GM12878 (cell line): ENCODE measurements around the gene CYB5R3. TPM values are rescaled to one million over a fixed set of nuclear protein-coding genes. Genes with fewer than 3 reads are reported as not detected.

Source experiments
- ATAC-seq: fragments of 200-7000 bp; cut with Tn5 transposase; 3 replicates; pipeline ENCODE4 v1.9.1; 2020; ENCODE audit warnings: mild to moderate bottlenecking, moderate library complexity
- BruUV-seq: library from RNA; stranded (reverse); fragments of 400-500 nt; replicated peaks from 2 replicates; lab custom pipeline; 2021; lab: Mats Ljungman, UMichigan
- CTCF ChIA-PET: fragments of 300-600 bp; sonication (Branson Sonifier 250); formaldehyde crosslinking; extraction: SDS; loops from one replicate; lab custom pipeline; 2021; ENCODE audit warnings: inconsistent platforms; lab: Yijun Ruan, JAX
- POLR2A ChIA-PET: fragments of 350-600 bp; formaldehyde crosslinking; extraction: SDS; loops from one replicate; lab custom pipeline; 2021; ENCODE audit warnings: inconsistent platforms; lab: Charles Lee
- RAD21 ChIA-PET: fragments of 300-600 bp; sonication (Branson Sonifier 250); formaldehyde crosslinking; loops from one replicate; lab custom pipeline; 2023; ENCODE audit warnings: antibody characterized with exemption; ENCODE audit not compliant: unreplicated experiment; lab: Charles Lee
- SMC1A ChIA-PET: fragments of 300-600 bp; sonication (Branson Sonifier 250); formaldehyde crosslinking; loops from one replicate; lab custom pipeline; 2023; ENCODE audit not compliant: unreplicated experiment, uncharacterized antibody; lab: Charles Lee
- DNase-seq: peaks from one replicate; pipeline ENCODE4 v3.0.0-alpha.2; 2011; ENCODE audit warnings: low read depth, low spot score
- FAIRE-seq: peaks from 3 replicates; lab custom pipeline; 2011; peaks lifted over from hg19 to GRCh38; lab: Jason Lieb, UNC
- H2AFZ ChIP-seq: 2 replicates; pipeline ENCODE4 v1.6.0; 2011; ENCODE audit warnings: low read depth, low read length, control low read depth; ENCODE audit not compliant: control insufficient read depth
- H3K27ac ChIP-seq: 2 replicates; pipeline ENCODE4 v1.5.1; 2011; ENCODE audit warnings: control low read depth; ENCODE audit not compliant: control insufficient read depth, insufficient read depth
- H3K27me3 ChIP-seq, 2 experiments: replicated peaks in 1 of 2; 2 replicates each; pipeline versions ENCODE4 v1.6.0 to v1.6.1; 2011; ENCODE audit warnings: low read length in 1 of 2; ENCODE audit not compliant: control insufficient read depth in 2 of 2, insufficient read depth in 2 of 2
- H3K36me3 ChIP-seq, 2 experiments: 2 replicates each; pipeline ENCODE4 v1.5.1; 2011; ENCODE audit warnings: low read length in 1 of 2; ENCODE audit not compliant: control insufficient read depth in 2 of 2, insufficient read depth in 2 of 2
- H3K4me1 ChIP-seq: 2 replicates; pipeline ENCODE4 v1.6.1; 2011; ENCODE audit warnings: mild to moderate bottlenecking, low read length, moderate library complexity, mixed read lengths; ENCODE audit not compliant: control insufficient read depth, insufficient read depth
- H3K4me2 ChIP-seq: 2 replicates; pipeline ENCODE4 v1.6.0; 2011; ENCODE audit warnings: control low read depth; ENCODE audit not compliant: control insufficient read depth, insufficient read depth
- H3K4me3 ChIP-seq: fragments of 200-600 bp; sonication (generic); 2 replicates; pipeline ENCODE4 v1.5.1; 2016
- H3K79me2 ChIP-seq: 2 replicates; pipeline ENCODE4 v1.6.0; 2011; ENCODE audit warnings: low read length; ENCODE audit not compliant: control insufficient read depth, insufficient read depth
- H3K9ac ChIP-seq: 2 replicates; pipeline ENCODE4 v1.8.0; 2011; ENCODE audit warnings: low read length, control low read depth, mixed read lengths; ENCODE audit not compliant: control insufficient read depth, insufficient read depth
- H3K9me3 ChIP-seq: replicated peaks from 3 replicates; pipeline ENCODE4 v1.5.1; 2011; ENCODE audit warnings: mild to moderate bottlenecking, low read length; ENCODE audit not compliant: control insufficient read depth, insufficient read depth
- H4K20me1 ChIP-seq: 2 replicates; pipeline ENCODE4 v1.6.0; 2011; ENCODE audit not compliant: control insufficient read depth, insufficient read depth
- BCL11A ChIP-seq: IDR thresholded peaks from 2 replicates; pipeline ENCODE4 v1.6.1; 2011; ENCODE audit warnings: low read depth, low read length
- BHLHE40 ChIP-seq, 2 experiments: fragments of 450-650 bp in 1 of 2; IDR thresholded peaks; 2 replicates each; pipeline ENCODE4 v1.6.1; 2011 to 2017; ENCODE audit warnings: low read depth in 2 of 2, borderline replicate concordance in 1 of 2, improper control_type of control experiment in 1 of 2, low read length in 1 of 2, mild to moderate bottlenecking in 1 of 2
- MYB ChIP-seq: fragments of 150-350 bp; IDR thresholded peaks from 2 replicates; pipeline ENCODE4 v1.6.1; 2014; ENCODE audit warnings: mild to moderate bottlenecking, low read depth, low read length, borderline replicate concordance
- RELA ChIP-seq: fragments of 450-650 bp; IDR thresholded peaks from 2 replicates; pipeline ENCODE4 v1.8.0; 2014; ENCODE audit warnings: borderline replicate concordance; ENCODE audit not compliant: partially characterized antibody
- SREBF1 ChIP-seq: IDR thresholded peaks from 2 replicates; pipeline ENCODE4 v1.6.1; 2012; ENCODE audit warnings: mild to moderate bottlenecking, low read length
- SRF ChIP-seq, 2 experiments: IDR thresholded peaks; 2 replicates each; pipeline ENCODE4 v1.6.1; 2011; ENCODE audit warnings: low read depth in 2 of 2, low read length in 2 of 2, mild to moderate bottlenecking in 1 of 2, moderate library complexity in 1 of 2
- ZBED1 ChIP-seq: IDR thresholded peaks from 2 replicates; pipeline ENCODE4 v1.6.1; 2016; ENCODE audit warnings: borderline replicate concordance
- WGBS: methylation state at CpG from one replicate; pipeline ENCODE4 v1.1.6; 2016; ENCODE audit warnings: low lambda C conversion rate; ENCODE audit not compliant: insufficient replicate concordance, insufficient coverage; ENCODE audit errors: missing lambda C conversion rate; 5-methylcytosine and 5-hydroxymethylcytosine counted together
- in situ Hi-C: fragments of 300-500 bp; cut with MboI; formaldehyde crosslinking; loops from 9 replicates; pipeline ENCODE4 v1.14.3; 2018; ENCODE audit warnings: mixed read lengths
- intact Hi-C: fragments of 100-400 bp; cut with micrococcal nuclease; formaldehyde crosslinking; loops from one replicate; pipeline ENCODE4 v1.14.2; 2022; ENCODE audit not compliant: unreplicated experiment
- polyA plus RNA-seq, 11 experiments: library from polyadenylated mRNA; depleted of rRNA in 4 of 11; unstranded in 6 of 11; stranded (reverse) in 5 of 11; fragments of >200 nt; fragmentation: Nextera tagmentation in 4 of 11; fragmentation: Illumina TruSeq in 1 of 11; extraction: Ambion mirVana in 4 of 11; extraction: Trizol in 1 of 11; gene quantifications; 1 replicate in 1 of 11; 2 replicates in 10 of 11; pipeline versions ENCODE4 v1.2.1 to v1.2.3, GENCODE V29; 2011 to 2016; ENCODE audit warnings: inconsistent platforms in 2 of 11, missing spikeins in 2 of 11, low read depth in 1 of 11
- total RNA-seq, 4 experiments: library from RNA; depleted of rRNA in 3 of 4; stranded (reverse); fragments of >200 nt in 3 of 4; fragmentation: Illumina TruSeq in 1 of 4; extraction: Trizol in 1 of 4; gene quantifications; 2 replicates each; pipeline versions ENCODE4 v1.2.1 to v1.2.3, GENCODE V29; 2013 to 2021
- TF ChIP-seq, protein P1 (sequence below): fragments of 450-650 bp; conservative IDR thresholded peaks from 2 replicates; pipeline ENCODE4 v1.6.1; 2017; ENCODE audit warnings: mild to moderate bottlenecking, moderate library complexity

The CYB5R3 gene
- total and polyA plus RNA-seq, 10 of the 15 experiments (the other 5 are each of a cell fraction or from before 2014, with no cell fraction given), result 2.0 to 119 (median 67.8) TPM

DNA sequence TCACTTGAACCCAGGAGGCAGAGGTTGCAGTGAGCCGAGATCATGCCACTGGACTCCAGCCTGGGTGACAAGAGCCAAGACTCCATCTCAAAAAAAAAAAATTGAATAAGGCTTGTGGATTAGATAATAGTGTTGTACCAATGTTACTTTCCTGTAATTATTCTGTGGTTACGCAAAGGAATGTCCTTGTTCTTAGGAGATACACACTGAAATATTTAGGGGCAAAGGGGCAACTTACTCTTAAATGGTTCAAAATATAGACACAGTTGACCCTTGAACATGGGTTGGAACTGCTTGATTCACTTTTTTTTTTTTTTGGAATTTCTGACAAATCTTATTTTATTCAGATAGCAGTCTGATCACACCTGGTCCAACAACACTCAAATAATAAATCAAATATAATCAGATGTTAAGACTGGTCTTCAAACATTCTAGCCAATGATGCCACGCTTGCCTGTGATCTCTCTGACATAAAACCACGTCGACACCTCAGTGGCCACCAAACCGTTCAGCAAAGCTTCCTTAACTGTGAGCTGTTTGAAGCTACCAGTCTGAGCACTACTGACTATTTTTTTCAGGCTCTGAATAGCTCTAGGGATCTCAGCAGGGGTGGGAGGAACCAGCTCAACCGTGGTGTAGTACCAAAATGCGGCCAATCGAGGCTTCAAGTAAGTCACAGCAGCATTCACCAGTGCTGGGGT lies 9.5 kb downstream of the CYB5R3 start:
- no peaks in the 10 kb centered on the region; the same call in 1 of the 2 replicates for H4K20me1 ChIP-seq
- WGBS, result 67% methylated on average over 9 of the region's 9 CpGs

More for the DNA sequence above, 9.5 kb downstream of the CYB5R3 start:
- intact Hi-C loops, result no loop called here
- no peak overlapping the region for H3K4me2 ChIP-seq
- no peak overlapping the region for H3K4me3 ChIP-seq
- H3K79me2 ChIP-seq, result peaks cover 28% of the 10 kb centered on the region
- H3K9ac ChIP-seq, result no peak overlapping the region
- SMC1A ChIA-PET, result no interaction called here
- peak; percentile 90 for FAIRE-seq
- H3K27me3 ChIP-seq, result no peaks in the 10 kb centered on the region
- H2AFZ ChIP-seq, result no peak overlapping the region
- H3K36me3 ChIP-seq, result peaks cover 0 to 4% of the 10 kb centered on the region in 2 experiments; a peak in 3 of 4 replicates
- TF ChIP-seq, protein P1, sequence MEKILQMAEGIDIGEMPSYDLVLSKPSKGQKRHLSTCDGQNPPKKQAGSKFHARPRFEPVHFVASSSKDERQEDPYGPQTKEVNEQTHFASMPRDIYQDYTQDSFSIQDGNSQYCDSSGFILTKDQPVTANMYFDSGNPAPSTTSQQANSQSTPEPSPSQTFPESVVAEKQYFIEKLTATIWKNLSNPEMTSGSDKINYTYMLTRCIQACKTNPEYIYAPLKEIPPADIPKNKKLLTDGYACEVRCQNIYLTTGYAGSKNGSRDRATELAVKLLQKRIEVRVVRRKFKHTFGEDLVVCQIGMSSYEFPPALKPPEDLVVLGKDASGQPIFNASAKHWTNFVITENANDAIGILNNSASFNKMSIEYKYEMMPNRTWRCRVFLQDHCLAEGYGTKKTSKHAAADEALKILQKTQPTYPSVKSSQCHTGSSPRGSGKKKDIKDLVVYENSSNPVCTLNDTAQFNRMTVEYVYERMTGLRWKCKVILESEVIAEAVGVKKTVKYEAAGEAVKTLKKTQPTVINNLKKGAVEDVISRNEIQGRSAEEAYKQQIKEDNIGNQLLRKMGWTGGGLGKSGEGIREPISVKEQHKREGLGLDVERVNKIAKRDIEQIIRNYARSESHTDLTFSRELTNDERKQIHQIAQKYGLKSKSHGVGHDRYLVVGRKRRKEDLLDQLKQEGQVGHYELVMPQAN, result no peak
- TF ChIP-seq SREBF1 (no peak), RELA (no peak), SRF (IDR thresholded peaks at IDR 0.05; ENCODE audit: low read depth in 2 of 2, low read length in 2 of 2) (no peak), BCL11A (no peak), BHLHE40 (IDR thresholded peaks at IDR 0.05; ENCODE audit: borderline replicate concordance in 1 of 2, low read depth in 2 of 2, low read length in 1 of 2) (no peak), MYB (no peak), ZBED1 (no peak)
- no peak overlapping the region for H3K27ac ChIP-seq
- RAD21 ChIA-PET, result interaction anchor here (1.5 kb wide), 1 partner anchor 16 kb away, joined by 3 read pairs; no protein-coding TSS in a partner anchor
- in situ Hi-C loops, result no loop called here
- H3K9me3 ChIP-seq, result no peaks in the 10 kb centered on the region
- CTCF ChIA-PET, result interaction anchor here (1.0 to 1.4 kb wide), 2 partner anchors 16 to 180 kb away, joined by 3 to 4 read pairs; no protein-coding TSS in a partner anchor
- POLR2A ChIA-PET, result no interaction called here
- no peak for DNase-seq
- H3K4me1 ChIP-seq, result peaks cover 19% of the 10 kb centered on the region
- no peak for ATAC-seq
- no TSS peak for BruUV-seq
